ENCODE data around the gene ZFR2. TPM values are rescaled to one million over a fixed set of nuclear protein-coding genes. Genes with fewer than 3 reads are reported as not detected.

The ZFR2 gene
- total RNA-seq, 1 donor, result not detected

DNA sequence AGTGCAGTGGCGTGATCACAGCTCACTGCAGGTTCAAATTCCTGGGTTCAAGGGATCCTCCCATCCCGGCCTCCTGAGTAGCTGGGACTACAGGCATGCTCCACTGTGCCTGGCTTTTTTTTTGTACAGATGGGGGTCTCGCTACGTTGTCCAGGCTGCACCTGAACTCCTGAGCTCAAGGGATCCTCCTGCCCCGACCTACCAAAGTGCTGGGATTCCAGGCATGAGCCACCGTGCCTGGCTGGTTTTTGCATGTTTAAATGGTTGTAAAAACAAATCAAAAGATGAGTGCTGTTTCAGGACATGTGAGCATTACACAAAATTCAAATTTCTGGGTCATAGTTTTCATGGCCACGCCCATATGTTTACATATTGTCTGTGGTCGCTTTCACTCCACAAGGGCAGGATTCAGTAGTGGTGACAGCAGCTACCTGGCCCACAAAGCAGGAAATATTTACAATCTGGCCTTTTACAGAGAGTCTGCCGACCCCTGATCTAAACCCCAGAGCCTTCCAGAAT lies 88.0 kb downstream of the ZFR2 start:
- TF ChIP-seq, protein P1, sequence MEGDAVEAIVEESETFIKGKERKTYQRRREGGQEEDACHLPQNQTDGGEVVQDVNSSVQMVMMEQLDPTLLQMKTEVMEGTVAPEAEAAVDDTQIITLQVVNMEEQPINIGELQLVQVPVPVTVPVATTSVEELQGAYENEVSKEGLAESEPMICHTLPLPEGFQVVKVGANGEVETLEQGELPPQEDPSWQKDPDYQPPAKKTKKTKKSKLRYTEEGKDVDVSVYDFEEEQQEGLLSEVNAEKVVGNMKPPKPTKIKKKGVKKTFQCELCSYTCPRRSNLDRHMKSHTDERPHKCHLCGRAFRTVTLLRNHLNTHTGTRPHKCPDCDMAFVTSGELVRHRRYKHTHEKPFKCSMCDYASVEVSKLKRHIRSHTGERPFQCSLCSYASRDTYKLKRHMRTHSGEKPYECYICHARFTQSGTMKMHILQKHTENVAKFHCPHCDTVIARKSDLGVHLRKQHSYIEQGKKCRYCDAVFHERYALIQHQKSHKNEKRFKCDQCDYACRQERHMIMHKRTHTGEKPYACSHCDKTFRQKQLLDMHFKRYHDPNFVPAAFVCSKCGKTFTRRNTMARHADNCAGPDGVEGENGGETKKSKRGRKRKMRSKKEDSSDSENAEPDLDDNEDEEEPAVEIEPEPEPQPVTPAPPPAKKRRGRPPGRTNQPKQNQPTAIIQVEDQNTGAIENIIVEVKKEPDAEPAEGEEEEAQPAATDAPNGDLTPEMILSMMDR (IDR thresholded peaks at IDR 0.05; ENCODE audit: insufficient read depth, low read length), result no peak
- no peak overlapping the region for H3K4me3 ChIP-seq (ENCODE audit: low read depth, low read length)
- DNase-seq (ENCODE audit: low read depth), result no peak

DNA sequence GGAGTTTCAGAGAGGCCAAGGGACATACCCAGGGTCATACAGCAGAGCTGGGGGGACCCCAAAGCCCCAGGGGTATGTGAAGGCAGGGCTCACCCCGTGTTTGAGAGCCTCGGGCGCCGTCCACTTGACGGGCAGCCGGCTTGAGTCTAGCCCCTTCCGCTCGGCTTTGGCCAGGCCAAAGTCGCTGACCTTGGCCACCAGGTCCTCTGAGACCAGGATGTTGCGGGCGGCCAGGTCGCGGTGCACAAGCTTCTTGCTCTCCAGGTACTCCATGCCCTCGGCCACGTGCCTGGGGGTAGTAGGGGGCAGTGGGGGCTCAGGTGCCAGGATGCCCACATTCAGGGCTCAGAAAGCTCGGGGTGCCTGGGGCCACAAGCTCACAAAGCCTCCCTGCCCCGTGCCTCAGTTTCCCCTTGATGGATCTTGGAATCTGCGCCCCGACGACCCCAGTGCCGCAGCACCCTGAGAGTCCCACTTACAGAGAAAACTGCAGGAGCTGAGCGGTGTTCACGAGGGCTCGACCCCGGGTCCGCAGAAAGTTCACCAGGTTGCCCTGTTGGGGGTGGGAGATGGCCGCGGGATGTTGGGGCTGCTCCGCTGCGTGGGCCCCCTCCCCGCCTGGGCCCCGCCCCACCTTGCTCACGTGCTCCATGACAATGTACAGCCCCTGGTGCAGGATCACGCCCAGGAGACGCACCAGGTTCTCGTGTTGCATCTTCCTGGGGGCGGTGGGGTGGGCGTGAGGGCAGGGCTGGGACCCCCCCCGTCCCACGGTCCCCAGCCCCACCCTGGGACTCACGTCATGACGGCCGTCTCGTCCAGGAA lies 89.7 kb downstream of the ZFR2 start:
- H3K4me3 ChIP-seq (ENCODE audit: low read depth, low read length), result no peak overlapping the region
- no peak for DNase-seq (ENCODE audit: low read depth)
- TF ChIP-seq, protein P1 (IDR thresholded peaks at IDR 0.05; ENCODE audit: insufficient read depth, low read length), result no peak

GRCh38 chr19:3778104-3778867 lies 90.6 kb downstream of the ZFR2 start:
- no peak for DNase-seq (ENCODE audit: low read depth)
- H3K4me3 ChIP-seq (ENCODE audit: low read depth, low read length), result no peak overlapping the region

GRCh38 chr19:3776479-3777040 lies 92.3 kb downstream of the ZFR2 start:
- no peak overlapping the region for H3K4me3 ChIP-seq (ENCODE audit: low read depth, low read length)
- TF ChIP-seq, protein P1 (IDR thresholded peaks at IDR 0.05; ENCODE audit: insufficient read depth, low read length), result no peak
- no peak for DNase-seq (ENCODE audit: low read depth)

More at GRCh38 chr19:3778104-3778867, 90.6 kb downstream of the ZFR2 start:
- TF ChIP-seq, protein P1 (IDR thresholded peaks at IDR 0.05; ENCODE audit: insufficient read depth, low read length), result no peak

DNA sequence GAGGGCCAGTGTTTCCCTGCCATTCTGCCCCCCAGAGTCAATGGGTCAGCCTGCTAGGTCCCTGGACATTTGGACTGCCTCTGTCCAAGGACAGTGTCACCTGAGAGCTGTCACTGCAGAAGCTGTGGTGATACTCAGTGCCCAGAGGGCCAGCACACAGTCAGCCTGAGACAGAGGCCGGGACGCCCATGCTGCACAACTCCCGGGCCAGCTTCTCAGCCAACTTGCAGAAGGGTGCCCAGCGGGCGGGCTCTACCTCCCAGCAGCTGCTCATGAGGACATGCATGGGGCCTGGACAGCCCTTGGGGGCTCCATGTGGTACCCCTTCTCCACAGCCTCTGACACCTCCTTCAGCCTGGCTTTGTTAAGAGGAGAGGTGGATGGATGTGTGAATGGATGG lies 93.0 kb downstream of the ZFR2 start:
- TF ChIP-seq, protein P1 (IDR thresholded peaks at IDR 0.05; ENCODE audit: insufficient read depth, low read length), result no peak
- no peak for DNase-seq (ENCODE audit: low read depth)
- no peak overlapping the region for H3K4me3 ChIP-seq (ENCODE audit: low read depth, low read length)

DNA sequence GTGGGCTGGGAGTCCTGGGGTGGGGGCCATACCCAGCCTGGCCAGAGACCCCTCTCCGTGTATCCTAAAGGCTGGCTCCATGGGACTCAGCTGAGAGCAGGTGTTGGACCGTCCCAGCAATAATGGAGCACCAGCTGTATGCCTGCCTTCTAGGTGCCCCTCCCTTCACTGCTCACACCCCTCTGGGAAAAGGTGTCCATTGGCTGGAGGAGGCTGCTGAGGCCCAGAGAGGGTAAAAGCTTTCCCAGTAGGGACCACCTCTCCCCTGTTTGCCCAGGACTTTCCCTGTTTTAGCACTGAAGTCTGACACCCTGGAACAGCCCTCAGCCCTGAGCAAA lies 93.5 kb downstream of the ZFR2 start:
- DNase-seq (ENCODE audit: low read depth), result no peak
- TF ChIP-seq, protein P1 (IDR thresholded peaks at IDR 0.05; ENCODE audit: insufficient read depth, low read length), result no peak
- H3K4me3 ChIP-seq (ENCODE audit: low read depth, low read length), result no peak overlapping the region

All from fibroblast of the aortic adventitia (primary cell).